Trophoblast cell (in vitro differentiated cells and primary cell): ENCODE measurements around the gene CHD8.
A peak's percentile ranks its signal among the peaks of the same experiment; 100 is the strongest.
"Not testable (repeated sequence)": the region's sequence is repeated elsewhere in the genome, so short reads cannot be mapped to it uniquely, and the experiment has no call there.

Experiments
- DNase-seq, 2 donors: peaks; one replicate each; pipeline ENCODE4 v3.0.0-alpha.2; 2016
- H2AFZ ChIP-seq: 2 replicates; pipeline ENCODE4 v1.6.1; 2013; ENCODE audit warnings: low read length, moderate library complexity, mild to moderate bottlenecking; ENCODE audit not compliant: insufficient read depth, poor library complexity
- H2AK5ac ChIP-seq: 2 replicates; pipeline ENCODE4 v1.6.1; 2013; ENCODE audit warnings: mild to moderate bottlenecking, low read length
- H2BK120ac ChIP-seq: 2 replicates; pipeline ENCODE4 v1.6.1; 2013; ENCODE audit warnings: low read length, mild to moderate bottlenecking, moderate library complexity; ENCODE audit not compliant: insufficient read depth, poor library complexity
- H2BK12ac ChIP-seq: 2 replicates; pipeline ENCODE4 v1.6.1; 2013; ENCODE audit warnings: mild to moderate bottlenecking, low read length, moderate library complexity
- H2BK5ac ChIP-seq: 2 replicates; pipeline ENCODE4 v1.6.1; 2013; ENCODE audit warnings: low read length, low read depth, moderate library complexity, mild to moderate bottlenecking; ENCODE audit not compliant: poor library complexity
- H3K14ac ChIP-seq: 2 replicates; pipeline ENCODE4 v1.6.1; 2013; ENCODE audit warnings: mild to moderate bottlenecking, low read length
- H3K18ac ChIP-seq: 2 replicates; pipeline ENCODE4 v1.6.1; 2013; ENCODE audit warnings: mild to moderate bottlenecking, low read length
- H3K23ac ChIP-seq: 2 replicates; pipeline ENCODE4 v1.6.1; 2013; ENCODE audit warnings: low read length
- H3K27ac ChIP-seq: 2 replicates; pipeline ENCODE4 v1.5.1; 2013; ENCODE audit warnings: low read depth, mild to moderate bottlenecking, inconsistent platforms, low read length, moderate library complexity
- H3K27me3 ChIP-seq: 2 replicates; pipeline ENCODE4 v1.6.1; 2013; ENCODE audit warnings: inconsistent platforms, mild to moderate bottlenecking, low read length, moderate library complexity; ENCODE audit not compliant: insufficient read depth
- H3K36me3 ChIP-seq, 2 experiments: 1 replicate in 1 of 2; 2 replicates in 1 of 2; pipeline ENCODE4 v1.6.1; 2013; ENCODE audit warnings: low read length in 2 of 2, mild to moderate bottlenecking in 2 of 2, moderate library complexity in 1 of 2; ENCODE audit not compliant: insufficient read depth in 2 of 2, control insufficient read depth in 1 of 2
- H3K4ac ChIP-seq: 2 replicates; pipeline ENCODE4 v1.6.1; 2013; ENCODE audit warnings: low read depth, mild to moderate bottlenecking, low read length, moderate library complexity
- H3K4me1 ChIP-seq, 2 experiments: 1 replicate in 1 of 2; 2 replicates in 1 of 2; pipeline ENCODE4 v1.6.1; 2013; ENCODE audit warnings: low read length in 2 of 2, mild to moderate bottlenecking in 2 of 2, moderate library complexity in 1 of 2; ENCODE audit not compliant: insufficient read depth in 2 of 2, control insufficient read depth in 1 of 2
- H3K4me2 ChIP-seq: 2 replicates; pipeline ENCODE4 v1.6.1; 2013; ENCODE audit warnings: inconsistent platforms, mild to moderate bottlenecking, low read length, moderate library complexity
- H3K4me3 ChIP-seq: 2 replicates; pipeline ENCODE4 v1.5.1; 2013; ENCODE audit warnings: mild to moderate bottlenecking, low read depth, low read length, inconsistent platforms
- H3K79me1 ChIP-seq: one replicate; pipeline ENCODE4 v1.6.1; 2013; ENCODE audit warnings: low read length
- H3K79me2 ChIP-seq: 2 replicates; pipeline ENCODE4 v1.6.1; 2013; ENCODE audit warnings: low read length, mild to moderate bottlenecking; ENCODE audit not compliant: control insufficient read depth, insufficient read depth, poor library complexity
- H3K9ac ChIP-seq: 2 replicates; pipeline ENCODE4 v1.6.1; 2013; ENCODE audit warnings: mild to moderate bottlenecking, low read length
- H3K9me3 ChIP-seq: 2 replicates; pipeline ENCODE4 v1.6.1; 2013; ENCODE audit warnings: low read depth, mild to moderate bottlenecking, control low read depth, inconsistent platforms, low read length; ENCODE audit not compliant: insufficient read depth
- H4K12ac ChIP-seq: 2 replicates; pipeline ENCODE4 v1.6.1; 2013; ENCODE audit warnings: low read depth, mild to moderate bottlenecking, low read length, moderate library complexity
- H4K8ac ChIP-seq: 2 replicates; pipeline ENCODE4 v1.6.1; 2013; ENCODE audit warnings: low read depth, mild to moderate bottlenecking, low read length, moderate library complexity
- H4K91ac ChIP-seq: one replicate; pipeline ENCODE4 v1.6.1; 2013; ENCODE audit warnings: low read depth, mild to moderate bottlenecking, low read length, moderate library complexity
- WGBS: extraction: QIAGEN DNeasy Blood & Tissue Kit; methylation state at CpG from one replicate; pipeline ENCODE4 v1.1.7; 2013; ENCODE audit warnings: missing lambda C conversion rate; ENCODE audit not compliant: insufficient read length, insufficient coverage; ENCODE audit errors: extremely low coverage; 5-methylcytosine and 5-hydroxymethylcytosine counted together

CHD8 gene

GRCh38 chr14:21379338-21379737, 76.6 kb downstream of the CHD8 start:
- Histone ChIP-seq H3K27ac (no peak overlapping the region), H4K8ac (no peak overlapping the region), H3K4me1 (no peaks in the 10 kb centered on the region), H3K27me3 (no peaks in the 10 kb centered on the region), H3K9me3 (no peaks in the 10 kb centered on the region), H3K79me2 (peaks cover 17% of the 10 kb centered on the region), H4K91ac (no peak overlapping the region), H3K23ac (no peak overlapping the region), H3K79me1 (peaks cover 9% of the 10 kb centered on the region), H3K4ac (peak overlapping the region; percentile 24), H2BK120ac (no peak overlapping the region), H2AFZ (no peak overlapping the region), H3K14ac (no peak overlapping the region), H3K18ac (no peak overlapping the region), H3K4me2 (no peak overlapping the region), H3K4me3 (no peak overlapping the region), H2AK5ac (no peak overlapping the region), H3K9ac (no peak overlapping the region), H4K12ac (no peak overlapping the region), H2BK5ac (no peak overlapping the region), H3K36me3 (peaks cover 2 to 6% of the 10 kb centered on the region in 2 experiments), H2BK12ac (no peak overlapping the region)
- no CpG with 5 or more reads among the region's 6 CpGs for WGBS
- no peak for DNase-seq

DNA sequence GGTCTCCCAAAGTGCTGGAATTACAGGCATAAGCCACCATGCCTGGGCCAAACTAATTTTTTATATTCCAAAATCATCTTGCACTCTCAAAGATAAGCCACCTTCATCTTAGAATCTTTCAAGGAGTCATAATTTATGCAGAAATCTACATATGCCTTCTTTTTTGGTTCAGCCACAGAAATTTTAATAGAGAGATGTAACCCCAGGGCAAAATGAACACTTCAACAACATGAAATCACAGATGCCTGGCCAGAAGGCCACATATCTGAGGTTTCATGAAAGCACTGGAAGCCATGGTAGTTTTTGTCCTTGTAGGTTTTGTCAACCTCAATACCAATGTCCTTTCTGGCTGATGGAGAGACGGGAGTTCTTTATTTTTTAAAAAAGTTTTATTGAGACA, 81.9 kb downstream of the CHD8 start:
- H3K4me3 ChIP-seq: no peak overlapping the region
- no peak for DNase-seq
- H2BK12ac ChIP-seq: no peak overlapping the region
- H3K18ac ChIP-seq: no peak overlapping the region
- peaks cover 2% of the 10 kb centered on the region for H3K79me2 ChIP-seq
- H3K9me3 ChIP-seq: no peaks in the 10 kb centered on the region
- H3K4ac ChIP-seq: no peak overlapping the region
- H2BK5ac ChIP-seq: no peak overlapping the region
- H2AK5ac ChIP-seq: no peak overlapping the region
- no peak overlapping the region for H4K91ac ChIP-seq
- H3K4me1 ChIP-seq: no peaks in the 10 kb centered on the region
- H2AFZ ChIP-seq: no peak overlapping the region
- no peak overlapping the region for H3K9ac ChIP-seq
- H3K27ac ChIP-seq: no peak overlapping the region
- H3K36me3 ChIP-seq: peaks cover 10 to 11% of the 10 kb centered on the region in 2 experiments
- H3K23ac ChIP-seq: no peak overlapping the region
- H4K8ac ChIP-seq: no peak overlapping the region
- no peak overlapping the region for H3K4me2 ChIP-seq
- H4K12ac ChIP-seq: no peak overlapping the region
- WGBS: no CpG with 5 or more reads among the region's 1 CpG
- H3K27me3 ChIP-seq: no peaks in the 10 kb centered on the region
- H2BK120ac ChIP-seq: no peak overlapping the region
- H3K14ac ChIP-seq: no peak overlapping the region
- H3K79me1 ChIP-seq: no peaks in the 10 kb centered on the region

GRCh38 chr14:21372814-21373213, 83.1 kb downstream of the CHD8 start:
- H4K8ac ChIP-seq, H3K4me3 ChIP-seq, H2BK5ac ChIP-seq, H3K23ac ChIP-seq, H3K79me2 ChIP-seq, H3K18ac ChIP-seq, H2AFZ ChIP-seq, H2BK120ac ChIP-seq, H4K91ac ChIP-seq, H3K4me1 ChIP-seq, H3K14ac ChIP-seq, H3K9ac ChIP-seq, H3K27me3 ChIP-seq, H3K27ac ChIP-seq, H3K4ac ChIP-seq, H3K4me2 ChIP-seq, H3K9me3 ChIP-seq, H4K12ac ChIP-seq, DNase-seq, H2BK12ac ChIP-seq, H2AK5ac ChIP-seq, H3K79me1 ChIP-seq: not testable (repeated sequence)
- peaks cover 13 to 16% of the 10 kb centered on the region in 2 experiments for H3K36me3 ChIP-seq
- no CpG with 5 or more reads among the region's 1 CpG for WGBS

- Histone ChIP-seq H4K91ac (no peak overlapping the region), H3K9ac (no peak overlapping the region), H3K36me3 (peaks cover 21 to 28% of the 10 kb centered on the region in 2 experiments), H3K23ac (no peak overlapping the region), H3K27ac (no peak overlapping the region), H3K9me3 (no peaks in the 10 kb centered on the region), H2BK120ac (no peak overlapping the region), H3K79me2 (no peaks in the 10 kb centered on the region), H3K79me1 (no peaks in the 10 kb centered on the region), H3K4me2 (no peak overlapping the region), H4K8ac (no peak overlapping the region), H3K4me1 (no peaks in the 10 kb centered on the region), H3K27me3 (no peaks in the 10 kb centered on the region), H3K14ac (no peak overlapping the region), H2AK5ac (no peak overlapping the region), H3K4ac (no peak overlapping the region), H2BK5ac (no peak overlapping the region), H3K18ac (no peak overlapping the region), H3K4me3 (no peak overlapping the region), H4K12ac (no peak overlapping the region), H2BK12ac (no peak overlapping the region), H2AFZ (no peak overlapping the region)
- DNase-seq: no peak
- WGBS: no CpG with 5 or more reads among the region's 4 CpGs
Measured at GRCh38 chr14:21369949-21370679, 85.8 kb downstream of the CHD8 start.
